ENCODE data around the gene SF1.
A peak's percentile ranks its signal among the peaks of the same experiment; 100 is the strongest.
"Not testable (repeated sequence)": the region's sequence is repeated elsewhere in the genome, so short reads cannot be mapped to it uniquely, and the experiment has no call there.

Gene SF1, protein sequence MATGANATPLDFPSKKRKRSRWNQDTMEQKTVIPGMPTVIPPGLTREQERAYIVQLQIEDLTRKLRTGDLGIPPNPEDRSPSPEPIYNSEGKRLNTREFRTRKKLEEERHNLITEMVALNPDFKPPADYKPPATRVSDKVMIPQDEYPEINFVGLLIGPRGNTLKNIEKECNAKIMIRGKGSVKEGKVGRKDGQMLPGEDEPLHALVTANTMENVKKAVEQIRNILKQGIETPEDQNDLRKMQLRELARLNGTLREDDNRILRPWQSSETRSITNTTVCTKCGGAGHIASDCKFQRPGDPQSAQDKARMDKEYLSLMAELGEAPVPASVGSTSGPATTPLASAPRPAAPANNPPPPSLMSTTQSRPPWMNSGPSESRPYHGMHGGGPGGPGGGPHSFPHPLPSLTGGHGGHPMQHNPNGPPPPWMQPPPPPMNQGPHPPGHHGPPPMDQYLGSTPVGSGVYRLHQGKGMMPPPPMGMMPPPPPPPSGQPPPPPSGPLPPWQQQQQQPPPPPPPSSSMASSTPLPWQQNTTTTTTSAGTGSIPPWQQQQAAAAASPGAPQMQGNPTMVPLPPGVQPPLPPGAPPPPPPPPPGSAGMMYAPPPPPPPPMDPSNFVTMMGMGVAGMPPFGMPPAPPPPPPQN

DNA sequence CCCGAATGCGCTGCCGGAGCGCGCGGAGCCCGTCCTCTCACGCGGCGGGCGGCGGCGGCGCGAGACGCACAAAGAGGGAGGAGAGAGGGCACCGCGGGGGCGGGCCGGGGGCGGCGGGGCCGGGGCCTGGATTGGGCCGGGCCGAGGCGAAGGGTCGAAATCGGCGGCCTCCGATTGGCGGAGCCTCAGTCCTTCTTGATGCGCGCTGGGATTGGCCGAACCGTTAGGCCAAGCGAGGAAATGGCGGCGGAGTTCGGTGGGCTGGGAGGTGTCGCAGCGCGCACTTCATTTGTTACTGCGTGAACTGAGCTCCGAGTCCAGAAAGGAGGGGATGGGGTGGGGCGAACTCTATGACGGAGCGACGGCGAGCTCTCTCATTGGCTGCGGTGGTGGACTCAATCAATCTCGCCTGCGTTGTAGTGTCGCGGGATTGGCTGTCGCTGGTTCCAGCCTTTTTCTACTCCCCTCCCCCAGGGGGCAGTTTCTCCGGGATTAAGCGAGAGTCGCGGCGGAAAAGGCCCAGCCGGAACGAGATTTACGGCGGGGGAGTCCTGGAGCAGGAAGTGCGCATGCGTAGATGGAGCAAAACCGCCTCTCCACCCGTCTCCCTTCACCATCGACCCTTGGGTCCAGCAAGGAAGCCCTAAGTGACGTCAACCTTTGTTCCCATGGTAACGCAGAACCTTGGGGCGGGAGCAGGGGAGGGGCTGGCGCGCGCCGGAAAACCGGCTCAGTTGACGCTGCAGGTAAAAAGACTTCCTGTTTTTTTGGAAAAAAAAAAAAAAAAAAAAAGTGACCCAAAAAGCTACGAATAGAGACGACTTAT lies at the start of gene SF1:
Gene SF1, minus strand, starts transcription at position 70 of the 826 bp plus-strand sequence. CDS start 150 bp downstream, outside the sequence.
- DNase-seq, result peak; percentile 97

GRCh38 chr11:64827451-64827839 lies 49.1 kb upstream of the SF1 start:
- DNase-seq, result no peak

DNA sequence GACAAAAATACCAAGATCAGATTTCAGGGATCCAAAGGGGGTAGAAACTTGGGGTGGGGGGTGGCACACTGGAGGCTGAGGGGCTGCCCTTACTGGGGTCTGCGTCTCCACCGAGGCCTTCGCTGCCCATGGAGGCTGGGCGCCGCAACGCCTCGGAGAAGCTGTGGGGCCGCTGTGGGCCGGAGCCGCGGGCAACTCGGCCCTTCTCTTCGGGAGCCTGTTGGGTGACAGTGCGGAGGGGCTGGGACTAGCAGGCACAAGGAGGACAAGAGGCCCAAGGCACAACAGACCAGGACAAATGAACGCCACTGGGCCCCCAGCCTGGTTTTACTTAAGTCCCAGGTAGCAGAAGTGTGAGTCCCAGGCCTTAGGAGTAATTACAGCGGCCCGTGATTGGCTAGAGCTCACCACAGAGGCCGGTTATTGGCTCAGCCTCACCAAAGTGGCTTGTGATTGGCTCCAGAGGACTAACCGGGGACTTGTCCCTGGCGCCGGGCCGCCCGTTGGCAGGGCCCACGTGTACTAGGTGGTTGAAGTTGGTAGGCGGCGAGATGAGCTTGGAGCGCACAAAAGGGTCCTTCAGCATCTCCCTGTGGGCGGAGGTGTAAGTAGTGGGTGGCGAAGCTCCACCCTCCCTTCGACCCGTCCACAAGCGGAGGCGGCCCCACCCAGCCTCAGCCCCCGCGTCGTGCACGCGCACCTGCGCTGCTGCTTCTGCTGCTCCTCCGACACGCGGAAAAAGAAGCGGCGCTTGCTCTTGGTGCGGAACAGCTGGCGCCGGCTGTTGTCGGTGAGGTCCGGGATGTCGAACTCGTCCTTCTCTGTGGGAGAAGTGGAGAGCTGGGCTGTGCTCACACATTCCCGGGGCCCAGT lies 48.5 kb upstream of the SF1 start:
- no peak for DNase-seq

DNA sequence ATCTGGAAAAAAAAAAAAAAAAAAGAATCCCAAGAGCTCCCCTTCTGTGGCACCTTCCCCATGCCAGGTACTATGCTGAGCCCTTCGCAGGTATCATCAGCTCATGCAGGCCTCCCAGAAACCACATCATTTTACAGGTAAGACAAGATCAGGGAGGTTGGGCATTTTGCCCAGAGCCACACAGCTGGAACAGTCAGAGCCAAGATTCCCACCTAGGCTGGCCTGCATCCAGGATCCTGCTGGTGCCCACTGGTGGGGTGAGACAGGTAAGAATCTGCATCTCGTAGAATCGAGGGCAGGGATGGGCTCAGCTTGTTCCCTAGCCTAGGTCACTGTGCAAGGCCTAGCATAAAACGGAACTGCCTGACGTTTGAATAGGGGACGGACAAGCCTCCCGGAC lies 47.7 kb upstream of the SF1 start:
- no peak for DNase-seq

GRCh38 chr11:64823568-64824119 lies 45.3 kb upstream of the SF1 start:
- no peak for DNase-seq

GRCh38 chr11:64817476-64817875 lies 39.1 kb upstream of the SF1 start:
- no peak for DNase-seq

DNA sequence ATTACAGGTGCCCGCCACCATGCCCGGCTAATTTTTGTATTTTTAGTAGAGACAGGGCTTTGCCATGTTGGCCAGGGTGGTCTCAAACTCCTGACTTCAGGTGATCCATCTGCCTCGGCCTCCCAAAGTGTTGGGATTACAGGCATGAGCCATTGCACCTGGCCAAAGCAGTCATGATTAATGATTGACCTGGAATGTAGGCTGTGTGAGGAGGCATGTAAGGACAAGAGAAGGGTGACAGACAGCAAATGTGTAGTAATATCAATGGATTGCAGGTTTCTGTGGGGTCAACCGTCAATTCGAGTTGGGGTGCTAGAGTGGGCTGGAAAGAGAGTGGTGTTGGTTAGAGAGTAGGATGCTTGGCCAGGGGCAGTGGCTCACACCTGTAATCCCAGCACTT lies 37.1 kb upstream of the SF1 start:
- DNase-seq, result not testable (repeated sequence)

- no peak for DNase-seq
Observed at GRCh38 chr11:64814712-64815187, 36.4 kb upstream of the SF1 start.

- DNase-seq, result no peak
Observed at GRCh38 chr11:64813826-64814225, 35.5 kb upstream of the SF1 start.

DNA sequence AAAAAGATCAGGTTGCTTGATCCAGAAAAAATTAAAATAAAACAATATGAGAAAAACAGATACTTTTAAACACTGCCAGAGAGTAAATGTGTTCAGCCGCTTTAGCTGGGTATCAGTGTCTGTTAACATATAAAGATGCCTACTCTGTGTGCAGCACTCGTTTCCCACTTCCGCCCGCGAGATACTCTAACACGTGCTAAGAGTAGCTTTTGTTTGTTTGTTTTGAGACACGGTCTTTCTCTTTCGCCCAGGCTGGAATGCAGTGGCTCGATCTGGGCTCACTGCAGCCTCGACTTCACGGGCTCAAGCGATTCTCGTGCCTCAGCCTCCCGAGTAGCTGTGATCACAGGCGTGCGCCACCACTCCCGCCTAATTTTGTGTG lies 32.5 kb upstream of the SF1 start:
- no peak for DNase-seq

- DNase-seq, result peak; percentile 76
Observed at GRCh38 chr11:64810271-64810890, 32.0 kb upstream of the SF1 start, which contains the start of gene MEN1. Gene MEN1 (minus strand): TSS chr11:64810551. CDS start chr11:64810109, 442 bp downstream.

- DNase-seq, result no peak
Observed at GRCh38 chr11:64809781-64810241, 31.5 kb upstream of the SF1 start.

DNA sequence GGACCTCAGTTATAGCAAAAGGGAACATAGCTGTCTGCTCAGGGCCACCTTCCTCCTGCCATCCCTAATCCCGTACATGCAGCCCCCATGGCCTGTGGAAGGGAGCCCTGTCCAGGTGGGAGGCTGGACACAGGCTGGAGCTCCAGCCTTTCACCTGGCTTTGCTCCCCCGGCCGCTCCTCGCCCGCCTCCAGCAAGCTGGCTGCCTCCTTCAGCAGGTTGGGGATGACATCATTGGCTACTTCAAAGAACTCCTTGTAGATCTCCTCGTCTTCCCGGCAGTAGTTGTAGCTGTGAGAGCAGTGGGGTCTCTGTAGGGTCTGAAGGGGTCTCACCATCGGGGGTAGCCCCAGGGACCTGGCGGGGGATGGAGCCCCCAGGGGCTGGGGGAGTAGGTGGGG lies 27.1 kb upstream of the SF1 start:
- DNase-seq, result no peak

DNA sequence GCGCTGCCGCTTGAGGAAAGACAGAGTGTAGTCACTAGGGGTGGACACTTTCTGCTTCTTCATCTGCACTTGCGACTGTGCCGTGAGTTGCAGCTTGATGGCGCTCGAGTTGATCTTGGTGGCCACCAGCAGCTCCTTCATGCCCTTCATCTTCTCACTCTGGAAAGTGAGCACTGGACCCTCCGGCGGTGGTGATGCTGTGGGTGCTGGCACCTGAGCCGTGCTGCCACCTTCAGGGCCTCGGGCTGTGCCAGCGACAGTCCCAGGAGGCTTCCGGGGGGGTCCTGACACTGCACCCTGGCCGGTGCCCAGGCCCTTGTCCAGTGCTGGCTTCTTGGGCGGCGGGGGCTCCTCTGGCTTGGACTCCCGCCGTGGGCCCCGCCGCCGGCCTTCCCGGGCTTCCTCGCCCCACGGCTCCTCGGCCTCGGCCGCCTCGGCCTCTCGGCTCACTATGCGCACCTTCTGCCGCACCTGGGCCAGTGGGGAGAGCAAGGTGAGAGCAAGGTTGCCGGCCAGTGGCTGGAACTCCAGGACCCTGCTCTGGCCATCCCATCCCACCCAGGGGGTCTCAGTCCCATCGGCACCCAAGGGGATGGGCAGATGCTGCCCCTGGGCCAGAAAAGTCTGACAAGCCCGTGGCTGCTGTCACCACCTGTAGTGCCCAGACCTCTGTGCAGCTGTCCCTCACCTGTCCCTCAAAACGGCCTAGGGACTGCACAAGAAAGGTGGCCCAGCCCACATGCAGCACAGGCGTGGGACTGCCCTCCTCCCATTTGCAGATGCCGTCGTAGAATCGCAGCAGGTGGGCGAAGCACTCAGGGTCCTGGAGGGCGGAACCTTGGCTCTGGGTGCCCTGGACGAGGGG lies 26.2 kb upstream of the SF1 start:
- DNase-seq, result no peak

- no peak for DNase-seq
Observed at GRCh38 chr11:64803846-64804345, 25.6 kb upstream of the SF1 start.

DNA sequence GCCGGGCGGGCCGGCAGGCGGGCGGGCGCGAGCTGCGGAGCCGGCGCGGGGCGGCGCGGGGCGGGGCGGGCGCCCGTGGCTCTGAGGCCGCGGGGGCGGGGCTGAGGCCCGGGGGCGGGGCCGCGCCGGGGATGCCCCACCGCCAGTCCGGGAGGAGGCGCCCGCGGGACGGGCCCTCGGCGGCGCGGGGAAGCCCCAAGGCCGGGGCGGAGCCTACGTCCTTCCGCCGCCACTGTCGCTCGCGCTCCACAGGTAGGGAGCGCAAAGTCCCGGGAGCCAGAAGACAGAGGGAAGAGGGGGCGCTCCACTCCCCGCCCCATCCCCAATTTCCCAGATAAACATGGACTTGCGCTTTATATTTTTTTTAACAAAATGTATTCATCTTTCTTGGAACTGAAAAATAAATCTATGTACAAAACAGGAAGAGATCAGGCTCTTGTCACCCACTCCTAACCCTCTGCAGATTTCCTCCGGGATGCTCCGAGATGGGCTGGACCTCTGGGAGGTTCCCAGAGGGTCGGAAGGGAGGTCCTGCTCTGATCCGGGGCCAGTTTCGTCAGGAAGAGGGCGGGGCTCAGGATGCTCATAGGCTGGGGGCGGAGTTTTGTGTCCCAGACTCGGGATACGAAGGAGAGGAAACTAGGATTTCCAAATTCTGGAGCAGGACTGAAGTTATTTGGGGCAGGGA lies 25.0 kb upstream of the SF1 start, which contains the start of gene MAP4K2:
Gene MAP4K2, minus strand, starts transcription at position 57 of the 688 bp plus-strand sequence. CDS start 65 bp downstream, outside the sequence.
- peak; percentile 17 for DNase-seq

- no peak for DNase-seq
Observed at GRCh38 chr11:64802370-64803157, 24.2 kb upstream of the SF1 start.

- DNase-seq, result no peak
Observed at GRCh38 chr11:64801561-64802369, 23.4 kb upstream of the SF1 start.
